Measurements from ENCODE around the gene CAMSAP2.

DNA sequence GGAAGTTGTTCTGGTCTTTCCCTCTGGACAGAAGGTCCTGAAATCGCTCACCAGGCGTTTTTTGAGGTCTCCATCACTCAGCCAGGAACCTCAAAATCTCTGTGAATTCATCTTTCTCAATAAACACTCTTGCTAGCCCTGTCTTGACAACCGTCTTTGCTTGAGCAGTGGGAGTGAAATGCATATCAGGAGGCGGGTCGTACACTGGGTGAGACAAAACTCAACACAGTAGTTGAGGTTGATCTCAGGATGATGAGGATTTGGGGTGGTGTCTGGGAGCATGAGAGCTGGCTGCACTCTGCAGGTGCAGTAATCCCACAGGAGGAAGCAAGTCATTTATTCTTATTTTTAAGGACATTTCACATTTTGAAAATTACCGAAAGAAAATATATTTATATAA lies 136.0 kb downstream of the CAMSAP2 start:
- TF ChIP-seq EZH2 (IDR thresholded peaks at IDR 0.05; ENCODE audit: borderline replicate concordance, low read length) = no peak
- TF ChIP-seq, protein P1, sequence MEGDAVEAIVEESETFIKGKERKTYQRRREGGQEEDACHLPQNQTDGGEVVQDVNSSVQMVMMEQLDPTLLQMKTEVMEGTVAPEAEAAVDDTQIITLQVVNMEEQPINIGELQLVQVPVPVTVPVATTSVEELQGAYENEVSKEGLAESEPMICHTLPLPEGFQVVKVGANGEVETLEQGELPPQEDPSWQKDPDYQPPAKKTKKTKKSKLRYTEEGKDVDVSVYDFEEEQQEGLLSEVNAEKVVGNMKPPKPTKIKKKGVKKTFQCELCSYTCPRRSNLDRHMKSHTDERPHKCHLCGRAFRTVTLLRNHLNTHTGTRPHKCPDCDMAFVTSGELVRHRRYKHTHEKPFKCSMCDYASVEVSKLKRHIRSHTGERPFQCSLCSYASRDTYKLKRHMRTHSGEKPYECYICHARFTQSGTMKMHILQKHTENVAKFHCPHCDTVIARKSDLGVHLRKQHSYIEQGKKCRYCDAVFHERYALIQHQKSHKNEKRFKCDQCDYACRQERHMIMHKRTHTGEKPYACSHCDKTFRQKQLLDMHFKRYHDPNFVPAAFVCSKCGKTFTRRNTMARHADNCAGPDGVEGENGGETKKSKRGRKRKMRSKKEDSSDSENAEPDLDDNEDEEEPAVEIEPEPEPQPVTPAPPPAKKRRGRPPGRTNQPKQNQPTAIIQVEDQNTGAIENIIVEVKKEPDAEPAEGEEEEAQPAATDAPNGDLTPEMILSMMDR (IDR thresholded peaks at IDR 0.05; ENCODE audit: low read length) = no peak
